Psoas muscle (tissue), 8 donors: ENCODE results near the gene STK25. TPM values are rescaled to one million over a fixed set of nuclear protein-coding genes. Genes with fewer than 3 reads are reported as not detected.
"Not testable (repeated sequence)": the region's sequence is repeated elsewhere in the genome, so short reads cannot be mapped to it uniquely, and the experiment has no call there.

Source experiments
- ATAC-seq, 4 donors: fragments of 200-7000 bp; cut with Tn5 transposase; one replicate each; pipeline ENCODE4 v1.9.1; 2020; ENCODE audit warnings: moderate library complexity in 3 of 4, mild to moderate bottlenecking in 2 of 4
- DNase-seq, 2 donors: peaks; one replicate each; pipeline ENCODE4 v3.0.0-alpha.2; 2020
- H3K27ac ChIP-seq: fragments of 200-600 bp; one replicate; pipeline ENCODE4 v1.8.0; 2022
- H3K27me3 ChIP-seq, 3 donors: fragments of 200-600 bp in 1 of 3; one replicate each; pipeline versions ENCODE4 v1.6.1 to v1.8.0; 2013 to 2022; ENCODE audit warnings: low read length in 2 of 3, mild to moderate bottlenecking in 2 of 3, moderate library complexity in 1 of 3; ENCODE audit not compliant: insufficient read depth in 3 of 3
- H3K36me3 ChIP-seq, 2 donors: fragments of 200-600 bp in 1 of 2; one replicate each; pipeline versions ENCODE4 v1.6.1 to v1.8.0; 2013 to 2022; ENCODE audit warnings: low read depth in 1 of 2, mild to moderate bottlenecking in 1 of 2, moderate library complexity in 1 of 2; ENCODE audit not compliant: insufficient read depth in 1 of 2
- H3K4me1 ChIP-seq: fragments of 200-600 bp; one replicate; pipeline ENCODE4 v1.8.0; 2022
- H3K4me3 ChIP-seq: fragments of 200-600 bp; one replicate; pipeline ENCODE4 v1.8.0; 2022; ENCODE audit warnings: mild to moderate bottlenecking
- H3K9me3 ChIP-seq: fragments of 200-600 bp; one replicate; pipeline ENCODE4 v1.8.0; 2022
- CTCF ChIP-seq: fragments of 200-600 bp; IDR thresholded peaks from one replicate; pipeline ENCODE4 v1.8.0; 2022; ENCODE audit warnings: antibody characterized with exemption
- WGBS, 3 donors: extraction: QIAGEN DNeasy Blood & Tissue Kit; methylation state at CpG; one replicate each; pipeline versions ENCODE4 v1.1.6 to v1.1.7; 2013; 5-methylcytosine and 5-hydroxymethylcytosine counted together
- intact Hi-C, 2 donors: fragments of 100-400 bp; cut with DNase I; formaldehyde crosslinking; loops; one replicate each; pipeline versions ENCODE4 v1.11.0 to v1.14.2; 2022
- polyA plus RNA-seq, 3 donors: library from polyadenylated mRNA; stranded (reverse); fragments of 200-250 nt; gene quantifications; one replicate each; pipeline ENCODE4 v1.2.3, GENCODE V29; 2013
- total RNA-seq, 4 donors: library from RNA; stranded (reverse); fragmentation: NEBNext Ultra II Directional in 2 of 4; extraction: Animal tissue kit (Norgen Biotek cat#: 25700) in 2 of 4; gene quantifications; one replicate each; pipeline versions ENCODE4 v1.2.1 to v1.2.4, GENCODE V29; 2021 to 2023
- donor health status: healthy with polysubstance abuse.
- donor health status: DM: no; HTN: no; CAD: no; lungs with moderate emphysema.
- donor health status: Bipolar disorder and iron deficiency.
- donor health status: healthy.
- donor health status: DM: yes; HTN: yes; CAD: no.
- donor health status: DM: no; HTN: no; CAD: no.
- donor health status: DM: no; HTN: no; CAD: no.
- donor health status: DM: yes; HTN: yes; CAD: no.

STK25 gene
- total and polyA plus RNA-seq, 7 donors, result 227 to 489 (median 281) TPM

- WGBS, 3 donors, result 92 to 95% (median 92%) methylated on average over 8 of the region's 8 CpGs
- Histone ChIP-seq H3K27me3 (no peaks in the 10 kb centered on the region), H3K27ac (no peak overlapping the region), H3K36me3 (no peaks in the 10 kb centered on the region), H3K4me1 (no peaks in the 10 kb centered on the region), H3K4me3 (no peak overlapping the region), H3K9me3 (no peaks in the 10 kb centered on the region)
- ATAC-seq, result no peak
- intact Hi-C loops, result no loop called here
- TF ChIP-seq CTCF, result no peak
- DNase-seq, result no peak
Measured at GRCh38 chr2:241532168-241532567, 23.8 kb upstream of the STK25 start.

GRCh38 chr2:241531161-241531722, 22.9 kb upstream of the STK25 start:
- Histone ChIP-seq H3K27ac (no peak overlapping the region), H3K9me3 (no peaks in the 10 kb centered on the region), H3K4me1 (no peaks in the 10 kb centered on the region), H3K4me3 (no peak overlapping the region), H3K27me3 (no peaks in the 10 kb centered on the region), H3K36me3 (no peaks in the 10 kb centered on the region)
- TF ChIP-seq CTCF, result no peak
- ATAC-seq (no peak), DNase-seq (no peak)
- WGBS, 3 donors, result 76 to 81% (median 77%) methylated on average over 13 of the region's 13 CpGs
- intact Hi-C loops, result no loop called here

GRCh38 chr2:241530571-241530970, 22.2 kb upstream of the STK25 start:
- no peak for DNase-seq
- TF ChIP-seq CTCF, result no peak
- Histone ChIP-seq H3K4me1 (no peaks in the 10 kb centered on the region), H3K27me3 (no peaks in the 10 kb centered on the region), H3K27ac (no peak overlapping the region), H3K9me3 (no peaks in the 10 kb centered on the region), H3K4me3 (no peak overlapping the region), H3K36me3 (no peaks in the 10 kb centered on the region)
- no peak for ATAC-seq
- intact Hi-C loops, result no loop called here
- WGBS, 3 donors, result 65 to 73% (median 66%) methylated on average over 8 of the region's 8 CpGs

- intact Hi-C loops, H3K4me3 ChIP-seq, H3K27me3 ChIP-seq, H3K9me3 ChIP-seq, ATAC-seq, H3K4me1 ChIP-seq, H3K36me3 ChIP-seq, DNase-seq, H3K27ac ChIP-seq: not testable (repeated sequence)
- WGBS, 3 donors, result 92 to 95% (median 94%) methylated on average over 31 of the region's 31 CpGs
Measured at GRCh38 chr2:241525818-241526780, 17.7 kb upstream of the STK25 start.

- Histone ChIP-seq H3K4me1 (no peaks in the 10 kb centered on the region), H3K4me3 (no peak overlapping the region), H3K36me3 (no peaks in the 10 kb centered on the region), H3K27ac (no peak overlapping the region), H3K27me3 (peaks cover 0 to 4% (median 0%) of the 10 kb centered on the region in 3 donors), H3K9me3 (no peaks in the 10 kb centered on the region)
- intact Hi-C loops, result no loop called here
- 75 to 85% (median 83%) methylated on average over 5 of the region's 5 CpGs for WGBS, 3 donors
- ATAC-seq, result no peak
- DNase-seq, result no peak
- no peak for TF ChIP-seq CTCF
Measured at GRCh38 chr2:241522477-241522876, 14.1 kb upstream of the STK25 start.
